Measurements from ENCODE around the gene VILL. TPM values are rescaled to one million over a fixed set of nuclear protein-coding genes. Genes with fewer than 3 reads are reported as not detected.

VILL gene
- 1.0 and 1.1 TPM in 2 replicates for total RNA-seq (2014; rRNA removed; shearing (Covaris generic))
- polyA plus RNA-seq (2015; cell fraction: cytosol; rRNA removed): 1.1 and 1.2 TPM in 2 replicates
- polyA plus RNA-seq (2015; cell fraction: nucleus; rRNA removed): 4.0 and 4.3 TPM in 2 replicates

DNA sequence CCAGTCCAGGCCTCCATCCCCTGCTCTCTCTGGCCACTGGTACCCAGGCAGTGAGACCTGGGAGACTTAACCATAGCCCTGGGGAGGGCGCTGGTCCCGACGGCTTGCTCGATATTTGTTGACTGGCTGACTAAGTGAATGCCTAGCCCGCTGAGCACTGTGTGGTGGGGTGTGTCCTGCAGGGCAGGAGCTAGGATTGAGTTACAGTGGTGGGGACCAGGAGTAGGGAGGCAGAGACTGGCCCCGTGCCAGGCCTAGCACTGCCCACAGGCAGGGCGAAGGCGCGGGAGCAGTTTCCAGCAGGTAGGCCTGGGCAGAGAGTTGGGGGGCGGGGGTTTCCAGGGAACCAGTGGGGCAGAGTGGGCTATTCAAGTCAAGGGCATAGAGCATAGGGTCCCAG lies at the start of gene VILL:
VILL (plus strand) TSS at position 260 of the 400 bp plus-strand sequence. CDS start 2,887 bp downstream, outside the sequence.
- DNase-seq (ENCODE audit: low read depth): peak; percentile 30

DNA sequence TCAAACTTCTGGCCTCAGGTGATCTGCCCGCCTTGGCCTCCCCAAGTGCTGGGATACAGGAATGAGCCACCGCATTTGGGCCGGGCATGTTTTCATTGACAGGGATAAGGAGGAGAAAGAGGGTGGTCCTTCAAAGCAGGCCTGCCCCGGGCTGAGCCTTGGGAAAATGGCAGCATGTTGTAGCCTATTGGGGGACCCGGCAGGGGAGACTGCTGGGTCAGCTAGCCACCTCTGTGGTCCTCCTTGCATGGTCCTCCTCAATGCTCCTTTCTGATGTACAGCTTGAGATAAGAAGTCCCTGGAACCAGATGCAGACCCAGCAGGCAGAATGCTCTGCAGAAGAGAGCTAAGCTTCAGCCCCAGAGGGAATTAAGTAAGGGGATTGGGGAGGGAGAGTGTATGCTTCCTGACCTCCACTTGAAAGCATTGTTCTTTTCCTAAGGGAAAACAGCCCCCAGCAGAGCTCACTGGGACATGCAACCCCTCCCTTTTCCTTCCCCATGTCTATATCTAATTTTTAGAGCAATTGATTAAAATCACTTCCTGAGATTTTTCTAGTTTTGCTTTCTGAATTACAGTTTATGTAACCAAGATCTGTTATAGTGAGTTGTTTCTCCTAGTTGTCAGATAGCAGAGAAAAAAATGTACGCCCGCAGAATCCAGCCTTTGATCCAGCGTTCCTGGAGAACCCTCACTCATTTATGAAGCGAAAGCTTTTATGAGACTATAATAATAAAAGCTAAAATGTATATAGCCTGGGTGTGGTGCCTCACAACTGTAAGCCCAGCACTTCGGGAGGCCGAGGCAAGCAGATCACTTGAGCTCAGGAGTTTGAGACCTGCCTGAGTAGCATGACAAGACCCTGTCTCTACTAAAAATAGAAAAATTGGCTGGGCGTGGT lies 48.7 kb upstream of the VILL start:
- DNase-seq (ENCODE audit: low read depth): no peak

DNA sequence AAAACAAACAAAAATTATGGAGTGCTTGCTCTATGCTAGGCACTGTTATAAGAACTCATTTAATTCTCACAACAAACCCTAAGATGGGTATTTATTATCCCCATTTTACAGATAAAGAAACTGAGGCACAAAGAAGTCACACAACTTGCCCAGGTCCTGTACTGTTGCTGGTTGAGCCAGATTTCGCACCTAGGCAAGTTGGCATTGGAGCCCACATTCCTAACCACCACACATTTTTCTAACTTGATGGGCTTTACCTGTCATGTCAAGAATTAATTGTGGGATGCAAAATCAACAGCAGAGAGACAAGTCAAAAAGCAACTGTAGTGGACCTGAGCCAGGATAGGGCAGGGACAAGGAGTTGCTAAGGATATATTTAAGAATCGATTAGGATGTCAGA lies 47.9 kb upstream of the VILL start:
- no peak for DNase-seq (ENCODE audit: low read depth)

DNA sequence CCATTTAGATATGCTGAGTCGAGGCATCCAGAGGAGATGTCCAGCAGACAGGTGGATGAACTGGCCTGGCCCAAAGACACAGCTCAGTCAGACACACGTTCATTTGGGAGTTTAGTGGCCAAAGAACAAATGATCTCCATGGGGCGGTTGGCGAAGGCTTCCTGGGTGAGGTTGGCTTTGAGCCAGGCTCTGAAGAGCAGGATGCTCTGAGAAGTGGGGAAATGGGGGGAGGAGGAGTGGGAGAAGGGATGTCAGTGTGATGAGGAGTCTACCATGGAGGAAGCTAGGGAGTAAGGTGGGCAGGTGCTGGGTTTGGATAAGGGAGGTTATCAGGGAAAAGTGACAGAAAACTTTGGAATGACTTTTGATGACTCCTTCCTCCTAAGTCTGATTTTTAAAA lies 47.5 kb upstream of the VILL start:
- DNase-seq (ENCODE audit: low read depth): no peak

DNA sequence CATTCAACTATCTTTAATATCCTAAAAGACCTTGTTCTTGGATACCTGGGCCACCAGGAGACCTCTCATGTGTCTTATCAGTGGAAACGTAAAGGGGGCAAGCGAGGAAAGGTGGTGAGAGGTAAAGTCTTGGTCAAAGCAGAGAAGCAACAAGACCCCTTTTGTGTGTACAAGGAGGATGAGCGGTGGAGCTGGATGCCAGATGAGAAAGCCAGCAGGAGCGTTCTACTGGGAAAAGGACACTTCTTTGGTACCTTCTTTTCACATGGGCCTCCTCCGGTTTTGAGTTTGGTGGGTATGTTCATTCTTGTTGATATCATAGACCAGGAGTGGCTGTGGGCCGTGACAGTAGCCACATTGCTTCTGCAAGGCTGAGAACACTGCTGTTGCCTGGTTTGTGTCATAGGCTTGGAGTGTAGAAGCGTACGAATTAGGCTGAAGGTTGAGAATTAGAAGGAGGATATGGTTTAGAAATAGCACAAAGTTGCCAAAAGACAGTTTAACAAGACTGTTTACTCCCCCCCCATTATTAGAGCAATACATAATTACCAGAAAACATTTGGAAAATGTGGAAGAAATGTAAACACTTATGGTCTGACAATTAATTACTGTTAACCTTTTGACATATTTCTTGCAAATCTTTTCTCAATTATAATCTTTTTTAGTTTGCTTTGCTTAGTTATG lies 46.8 kb upstream of the VILL start:
- DNase-seq (ENCODE audit: low read depth): no peak

DNA sequence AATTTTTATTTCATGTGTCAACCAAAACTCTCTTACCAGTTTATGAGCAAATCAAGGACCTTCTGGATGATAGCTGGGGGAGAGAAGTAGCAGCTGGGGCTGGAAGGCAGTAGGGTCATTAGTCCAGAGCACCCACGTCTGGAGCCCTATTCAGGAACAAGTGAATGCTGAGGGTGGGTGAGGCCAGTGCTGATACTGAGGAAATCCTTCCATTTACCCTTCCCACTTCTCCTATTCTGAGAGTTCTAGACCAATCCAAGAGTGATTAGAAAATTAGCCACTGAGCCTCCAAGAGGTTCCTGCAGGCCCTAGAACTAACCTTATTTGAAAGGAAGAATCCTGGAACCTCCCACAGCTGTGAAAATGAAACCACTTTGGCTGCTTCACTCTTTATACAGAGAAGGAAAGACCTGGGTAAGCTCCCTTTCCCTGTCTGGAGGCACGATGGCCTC lies 46.2 kb upstream of the VILL start:
- DNase-seq (ENCODE audit: low read depth): no peak

DNA sequence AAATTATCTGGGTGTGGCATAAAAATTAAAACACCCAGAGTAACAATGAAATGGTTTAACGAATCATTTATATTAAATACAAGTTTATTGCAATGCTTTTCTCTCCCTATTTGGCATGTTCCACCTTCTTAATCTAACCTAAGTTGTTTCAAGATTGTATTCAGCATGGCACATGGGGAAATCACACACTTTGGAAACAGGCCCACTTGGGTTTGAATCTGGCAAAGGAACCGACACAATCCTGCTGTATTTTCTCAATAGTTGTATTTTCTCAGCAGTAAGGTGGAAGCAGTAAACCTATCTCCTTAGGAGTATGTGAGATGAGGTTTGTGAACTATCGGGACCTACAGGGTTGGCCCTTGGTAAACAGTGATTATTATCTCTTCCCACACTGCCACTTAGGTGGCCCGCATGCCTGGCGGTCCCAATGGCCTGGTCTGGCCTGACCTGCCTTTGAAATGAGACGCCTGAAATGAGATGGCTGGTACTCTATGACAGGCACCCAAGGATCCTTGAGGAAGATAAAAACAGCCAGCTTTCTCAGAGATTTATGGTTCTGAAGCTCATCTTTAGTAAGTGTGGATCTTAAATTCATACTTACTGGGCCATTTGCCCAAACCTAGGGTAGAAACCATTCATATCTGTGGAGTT lies 45.3 kb upstream of the VILL start:
- no peak for DNase-seq (ENCODE audit: low read depth)

DNA sequence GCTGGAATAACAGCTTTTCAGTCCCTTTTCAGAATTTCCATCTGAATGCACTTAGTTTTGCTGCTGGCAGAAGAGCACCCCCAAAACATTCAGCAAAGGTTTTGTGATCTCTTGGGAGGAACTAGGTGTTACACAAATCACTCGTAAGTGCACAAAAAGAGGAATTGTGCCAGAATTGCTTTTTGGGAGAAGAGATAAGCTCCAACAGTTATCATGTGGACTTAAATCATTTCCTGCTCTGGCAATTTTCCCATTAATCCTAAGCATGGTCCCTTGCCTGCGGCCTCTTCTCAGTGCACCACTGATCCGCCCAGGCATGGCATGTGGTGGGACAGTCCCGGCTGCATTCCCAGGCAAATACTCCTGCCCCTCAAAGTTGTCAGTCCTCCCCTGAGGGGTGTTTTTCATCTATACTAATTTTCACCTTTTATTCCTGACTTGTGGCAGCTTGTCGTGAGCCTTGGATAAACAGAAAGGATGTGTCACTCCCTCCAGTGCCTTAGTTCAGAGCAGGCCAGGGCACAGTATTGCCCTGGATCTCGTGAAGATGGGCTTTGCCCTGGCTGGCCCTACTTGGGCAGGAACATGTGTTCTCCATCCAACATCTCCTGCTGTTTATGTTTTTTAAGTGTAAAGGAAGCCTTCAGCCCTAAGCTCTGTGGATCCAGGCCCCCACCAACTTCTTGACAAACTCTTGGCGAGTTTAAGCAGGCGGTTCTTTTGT lies 44.6 kb upstream of the VILL start:
- DNase-seq (ENCODE audit: low read depth): peak; percentile 46

DNA sequence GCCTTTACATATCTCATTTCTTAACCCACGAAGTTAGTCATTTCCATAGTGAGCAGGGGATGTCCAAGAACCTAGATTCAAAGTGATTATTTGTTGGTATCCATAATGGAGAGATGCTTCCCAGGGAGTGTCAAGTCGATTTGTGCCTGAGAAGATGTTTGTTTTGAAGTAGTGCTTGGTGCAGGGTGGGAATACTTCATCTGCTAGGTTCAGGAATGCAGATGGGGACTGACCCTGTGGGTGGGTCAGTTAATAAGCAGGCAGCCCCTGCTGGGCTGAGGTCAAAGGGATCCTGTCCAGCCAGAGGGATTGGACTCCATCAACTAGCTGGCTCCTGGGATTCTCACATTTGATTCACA lies 44.1 kb upstream of the VILL start:
- no peak for DNase-seq (ENCODE audit: low read depth)

DNA sequence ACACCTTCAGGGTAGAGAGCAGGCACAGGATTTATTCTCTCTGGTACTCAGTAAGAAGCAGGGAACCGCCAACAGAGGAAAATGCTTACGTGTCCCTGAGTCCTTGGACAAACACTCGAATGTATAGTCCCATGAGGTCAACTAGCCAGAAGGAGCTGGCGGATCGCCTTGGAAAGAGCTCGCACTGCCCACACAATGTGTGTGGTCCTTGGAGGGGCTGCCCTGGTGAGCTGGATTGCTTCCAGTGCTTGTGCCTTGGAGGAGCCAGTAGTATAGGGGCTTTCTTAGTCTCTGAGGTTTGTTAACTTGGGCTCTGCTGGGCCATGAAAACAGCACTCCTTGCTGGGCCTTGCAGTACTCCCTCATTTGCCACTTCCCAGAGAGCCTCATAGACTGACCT lies 40.7 kb upstream of the VILL start:
- DNase-seq (ENCODE audit: low read depth): no peak

DNA sequence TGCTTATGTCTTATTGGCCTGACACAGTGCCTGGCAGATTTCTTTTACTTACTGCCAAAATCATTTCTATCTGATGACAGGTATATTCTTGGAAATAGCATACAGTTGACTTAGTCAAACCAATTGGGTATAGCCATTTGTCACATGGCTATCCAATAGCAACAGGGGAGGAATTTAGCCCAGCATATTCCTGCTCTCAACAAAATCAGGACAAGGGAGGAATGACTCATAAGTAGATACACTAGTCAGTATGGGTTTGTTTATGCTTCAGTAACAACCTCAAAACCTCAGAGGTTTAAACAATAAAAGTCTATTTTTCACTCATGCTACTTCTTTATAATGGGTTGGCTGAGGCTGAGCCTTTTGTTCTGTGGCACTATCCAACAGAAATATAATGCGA lies 38.0 kb upstream of the VILL start:
- peak; percentile 44 for DNase-seq (ENCODE audit: low read depth)

DNA sequence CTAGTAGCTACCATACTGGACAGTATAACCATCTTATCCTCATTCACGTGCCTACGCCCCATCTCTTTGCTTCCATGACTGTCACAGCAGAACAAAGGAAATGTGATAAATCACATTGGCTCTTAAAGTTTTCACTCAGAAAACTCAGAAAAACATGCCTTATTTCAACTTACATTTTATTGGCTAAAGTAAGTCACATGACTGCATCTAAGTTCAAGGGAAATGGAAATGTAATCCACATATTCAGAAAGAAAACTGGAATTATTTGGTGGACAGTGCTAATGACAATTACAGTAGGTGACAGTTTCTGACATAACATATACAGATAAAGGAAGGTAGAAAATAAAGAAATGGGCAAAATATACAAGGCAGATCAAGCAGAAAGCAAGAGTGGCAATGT lies 37.4 kb upstream of the VILL start:
- no peak for DNase-seq (ENCODE audit: low read depth)

DNA sequence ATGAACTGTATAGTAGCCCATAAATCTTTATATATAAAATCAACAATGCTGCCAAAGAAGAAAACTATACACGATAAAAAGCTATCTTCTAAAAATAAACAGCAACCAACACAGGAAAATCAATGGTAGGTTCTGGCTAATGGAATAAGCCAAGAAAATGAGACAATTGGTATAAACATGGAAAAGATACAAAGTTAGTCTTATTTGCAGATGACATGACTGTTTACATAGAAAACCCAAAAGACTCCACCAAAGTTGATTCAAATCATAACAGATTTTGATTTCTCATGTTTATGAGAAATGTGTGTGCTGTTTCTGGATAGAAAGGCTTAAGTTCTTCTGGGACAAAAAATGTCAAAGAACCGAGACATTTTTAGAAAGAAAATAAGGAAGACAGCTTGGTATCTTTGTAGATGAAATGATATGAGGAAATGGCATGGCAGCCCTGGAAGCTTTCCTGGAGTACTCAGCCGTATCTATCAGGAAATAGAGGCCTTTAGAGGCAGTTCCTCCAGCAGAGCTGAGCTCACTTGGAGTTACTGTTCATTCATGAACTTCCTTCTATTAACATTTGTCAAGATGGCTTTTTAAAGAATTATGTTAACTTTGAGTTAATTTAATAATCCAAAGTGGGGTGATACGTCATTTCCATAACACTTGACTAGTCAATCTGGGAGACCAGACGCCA lies 36.7 kb upstream of the VILL start:
- DNase-seq (ENCODE audit: low read depth): no peak

DNA sequence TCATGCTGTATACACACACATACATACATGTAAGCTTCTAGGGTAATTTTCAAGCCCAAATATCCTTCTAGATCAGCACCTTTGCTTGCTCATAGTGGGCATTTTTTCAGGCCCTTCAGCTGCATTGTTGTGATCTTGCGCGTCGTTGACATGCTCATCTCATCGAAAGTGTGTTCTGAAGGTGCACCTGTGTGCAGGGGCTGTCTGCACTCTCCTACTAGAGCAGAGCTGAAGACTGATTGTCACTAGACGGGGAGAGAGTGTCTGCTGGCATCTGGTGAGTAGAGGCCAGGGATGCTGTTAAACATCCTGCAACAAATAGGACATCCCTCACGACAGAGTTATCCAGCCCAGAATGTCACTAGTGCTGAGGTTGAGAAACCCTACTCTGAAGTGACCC lies 35.7 kb upstream of the VILL start:
- DNase-seq (ENCODE audit: low read depth): no peak

DNA sequence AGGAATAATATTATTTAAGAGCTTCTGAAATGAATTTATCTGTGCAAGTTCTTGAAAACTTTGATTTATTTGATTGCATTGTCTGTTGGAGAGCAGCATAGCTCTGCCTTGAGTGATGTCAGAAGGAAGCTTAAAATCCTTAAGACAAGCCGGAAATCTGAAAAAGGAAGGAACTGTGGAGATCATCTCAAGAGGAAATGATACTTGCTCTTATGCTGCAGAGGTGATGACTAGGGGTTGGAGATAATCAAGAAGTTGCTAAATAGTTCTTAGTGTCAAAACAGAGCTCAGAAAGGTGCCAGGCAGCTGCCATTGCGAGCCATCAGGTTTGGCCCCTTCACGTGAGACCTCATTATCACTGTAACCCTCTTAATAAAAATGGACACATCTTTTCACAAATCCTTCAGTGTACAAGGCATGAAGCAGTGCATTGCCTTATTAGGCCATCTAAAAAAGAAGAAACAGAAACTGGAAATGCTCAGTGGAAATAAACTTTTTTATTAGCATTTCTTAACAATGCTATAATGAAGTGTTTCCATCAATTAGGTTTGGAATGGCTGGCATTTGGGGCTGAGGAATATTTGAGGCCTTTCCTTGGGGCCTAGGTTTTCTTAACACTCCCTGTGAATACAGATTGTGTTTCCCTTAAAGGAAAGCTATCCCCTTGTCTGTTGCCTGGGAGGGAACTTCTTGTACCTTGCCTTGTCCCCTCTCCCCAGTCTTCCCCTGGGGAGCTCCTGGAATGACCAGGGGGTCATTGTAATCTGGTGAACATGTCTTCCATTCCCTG lies 34.5 kb upstream of the VILL start:
- DNase-seq (ENCODE audit: low read depth): no peak

DNA sequence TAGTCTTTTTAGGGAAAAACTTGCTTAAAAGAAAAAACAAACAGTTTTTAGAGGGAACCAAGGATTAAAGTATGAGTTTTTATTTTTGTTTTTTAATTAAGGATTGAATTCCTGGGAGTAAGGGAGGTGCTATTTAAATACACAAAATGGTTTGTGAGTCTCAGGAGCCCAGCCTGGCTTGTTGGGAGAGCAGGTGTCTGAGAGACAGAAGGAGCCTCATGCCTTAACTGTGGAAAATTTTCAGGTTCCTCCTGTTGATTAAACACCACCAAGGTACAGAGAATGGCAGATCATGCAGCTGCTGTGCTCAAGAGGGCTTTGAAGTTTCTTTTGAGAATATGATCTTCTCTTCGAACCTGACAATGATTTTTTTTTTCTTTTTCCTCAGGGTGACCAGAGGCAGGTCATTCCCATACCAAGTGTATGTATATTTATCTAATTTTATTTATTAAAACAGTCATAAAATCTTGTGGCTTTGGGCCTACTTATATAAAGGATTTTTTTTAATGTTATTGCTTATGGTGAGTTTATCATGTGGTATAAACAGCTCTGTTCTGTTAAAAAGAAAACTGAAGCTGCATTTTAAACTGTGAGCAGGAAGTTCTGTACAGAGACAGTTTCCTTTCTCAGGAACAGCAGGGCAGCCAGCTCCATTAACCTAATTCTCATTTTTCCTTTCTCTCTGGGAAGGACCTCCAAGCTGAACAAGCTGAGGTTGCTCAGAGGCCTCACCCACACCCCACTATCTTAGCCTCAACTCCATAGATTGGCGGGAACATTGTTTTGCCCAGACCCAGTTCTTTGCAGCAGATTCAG lies 33.7 kb upstream of the VILL start:
- DNase-seq (ENCODE audit: low read depth): no peak

DNA sequence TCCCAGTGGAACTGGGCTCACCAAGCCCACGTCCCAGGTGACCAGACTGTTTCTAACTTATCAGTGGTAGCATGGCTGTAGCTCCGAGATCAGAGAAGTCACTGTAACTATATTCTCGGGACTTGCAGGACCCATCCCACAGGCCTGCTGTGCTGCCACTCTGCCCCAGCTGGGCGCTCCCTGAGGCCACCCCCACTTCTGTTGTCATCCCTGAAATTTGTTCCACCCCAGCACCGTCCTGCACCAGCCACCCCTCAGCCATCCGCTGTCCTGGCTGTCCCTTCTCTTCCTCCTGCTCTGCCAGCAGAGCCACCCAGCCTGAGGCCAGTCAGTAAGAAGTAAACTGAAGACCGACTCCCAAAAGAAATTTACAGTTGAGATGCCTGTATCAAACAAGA lies 33.0 kb upstream of the VILL start:
- DNase-seq (ENCODE audit: low read depth): no peak

DNA sequence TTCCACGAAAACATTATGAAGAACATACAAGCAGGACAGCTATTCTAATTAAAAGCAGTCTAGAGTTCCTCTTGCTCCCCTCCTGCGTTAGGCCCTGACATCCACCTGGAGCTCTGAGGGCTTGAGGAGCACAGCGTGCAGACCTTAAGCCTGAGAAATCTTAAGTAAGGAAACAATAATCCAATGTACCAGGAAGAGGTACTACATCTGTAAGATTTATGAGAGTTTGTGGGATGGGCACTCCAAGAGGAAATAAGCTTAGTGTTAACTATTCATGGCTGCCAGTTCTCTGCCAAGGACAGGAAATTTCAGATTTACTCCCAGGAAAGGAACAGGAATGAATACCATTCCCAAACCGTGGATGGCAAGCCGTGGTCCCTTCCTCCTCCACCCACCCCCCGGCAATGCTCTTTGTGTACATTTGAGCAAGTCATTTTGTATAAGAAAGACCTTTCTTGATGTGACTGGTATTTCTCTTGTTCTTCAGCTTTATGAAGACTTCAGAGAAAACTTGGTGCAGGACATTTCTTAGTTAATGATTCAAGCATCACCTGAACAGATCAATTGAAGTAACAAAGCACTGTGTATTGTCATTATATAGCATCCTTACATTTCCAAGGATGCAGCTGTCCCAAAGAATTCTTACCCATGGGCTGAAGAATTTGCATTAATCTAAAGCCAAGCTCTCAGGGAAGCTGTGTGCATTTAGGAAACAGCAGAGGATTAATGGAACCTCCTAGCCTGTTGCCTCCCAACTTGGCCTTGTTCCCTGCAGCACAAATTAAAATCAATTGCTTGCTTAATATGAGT lies 28.8 kb upstream of the VILL start:
- no peak for DNase-seq (ENCODE audit: low read depth)
